ENCODE data around the gene PCNX1.
"Not testable (repeated sequence)": the region's sequence is repeated elsewhere in the genome, so short reads cannot be mapped to it uniquely, and the experiment has no call there.

Gene PCNX1

GRCh38 chr14:71021347-71022011 is 114.2 kb downstream of the PCNX1 start:
- no peak for DNase-seq (ENCODE audit: low read depth)

- DNase-seq (ENCODE audit: low read depth), result no peak
These were observed 115.0 kb downstream of the PCNX1 start for GRCh38 chr14:71022012-71022869.

DNA sequence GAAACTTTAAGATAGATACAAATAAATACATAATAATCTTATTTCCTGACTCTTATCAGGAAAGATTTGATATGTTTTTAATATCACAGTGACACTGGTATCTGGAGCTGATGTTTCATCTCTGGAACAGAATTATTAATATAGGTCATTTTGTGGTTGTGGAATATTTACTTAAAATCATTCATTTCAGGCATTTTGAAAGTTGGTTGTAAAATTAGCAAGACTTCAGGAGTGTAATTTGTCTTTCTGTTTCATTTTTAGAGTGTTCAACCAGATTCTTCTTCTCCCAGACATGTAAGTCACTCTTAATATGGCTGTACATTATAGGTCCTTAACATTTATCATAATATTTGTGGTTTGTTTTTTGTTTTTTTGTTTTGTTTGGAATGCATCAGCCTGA is 115.7 kb downstream of the PCNX1 start:
- no peak for DNase-seq (ENCODE audit: low read depth)

GRCh38 chr14:71029236-71029781 is 122.0 kb downstream of the PCNX1 start:
- DNase-seq (ENCODE audit: low read depth), result no peak

DNA sequence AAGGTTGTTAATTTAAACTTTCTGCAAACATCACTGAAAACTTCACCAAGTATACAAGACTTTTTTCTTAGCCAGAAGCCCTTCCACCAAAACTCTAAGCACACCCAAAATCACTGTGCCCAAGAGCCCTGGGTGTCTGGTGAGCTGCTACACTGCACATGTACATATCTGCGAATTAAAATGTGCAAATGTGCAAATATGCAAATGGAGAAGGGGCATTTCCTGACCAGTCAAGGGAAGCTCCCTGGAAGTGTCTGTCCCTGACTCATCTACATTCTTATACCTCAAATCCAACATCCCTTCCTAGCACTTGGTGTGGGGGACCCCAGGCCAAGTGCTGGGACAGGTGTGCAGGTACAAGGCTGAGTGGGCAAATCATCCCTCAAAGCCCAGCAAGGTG is 123.7 kb downstream of the PCNX1 start:
- no peak for DNase-seq (ENCODE audit: low read depth)

- DNase-seq (ENCODE audit: low read depth), result no peak
These were observed 129.2 kb downstream of the PCNX1 start for GRCh38 chr14:71036433-71036832.

DNA sequence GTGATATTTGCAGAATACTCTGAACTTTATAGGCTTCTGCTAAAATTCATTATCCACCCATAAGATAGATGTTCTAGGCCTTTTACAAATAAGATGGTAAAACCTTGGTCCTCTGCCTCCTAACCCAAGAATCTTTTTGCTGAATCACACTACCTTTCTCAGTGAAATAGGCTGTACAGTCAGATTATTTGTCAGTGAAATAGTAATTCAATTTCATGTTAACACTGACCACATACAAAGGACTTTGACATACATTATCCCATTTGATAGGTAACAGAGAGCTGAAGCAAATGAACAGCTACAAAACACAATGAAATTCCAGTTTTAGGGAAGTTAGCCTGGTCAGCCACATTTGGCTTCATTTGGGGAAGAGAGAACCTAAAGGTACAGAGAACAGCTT is 141.1 kb downstream of the PCNX1 start:
- no peak for DNase-seq (ENCODE audit: low read depth)

DNA sequence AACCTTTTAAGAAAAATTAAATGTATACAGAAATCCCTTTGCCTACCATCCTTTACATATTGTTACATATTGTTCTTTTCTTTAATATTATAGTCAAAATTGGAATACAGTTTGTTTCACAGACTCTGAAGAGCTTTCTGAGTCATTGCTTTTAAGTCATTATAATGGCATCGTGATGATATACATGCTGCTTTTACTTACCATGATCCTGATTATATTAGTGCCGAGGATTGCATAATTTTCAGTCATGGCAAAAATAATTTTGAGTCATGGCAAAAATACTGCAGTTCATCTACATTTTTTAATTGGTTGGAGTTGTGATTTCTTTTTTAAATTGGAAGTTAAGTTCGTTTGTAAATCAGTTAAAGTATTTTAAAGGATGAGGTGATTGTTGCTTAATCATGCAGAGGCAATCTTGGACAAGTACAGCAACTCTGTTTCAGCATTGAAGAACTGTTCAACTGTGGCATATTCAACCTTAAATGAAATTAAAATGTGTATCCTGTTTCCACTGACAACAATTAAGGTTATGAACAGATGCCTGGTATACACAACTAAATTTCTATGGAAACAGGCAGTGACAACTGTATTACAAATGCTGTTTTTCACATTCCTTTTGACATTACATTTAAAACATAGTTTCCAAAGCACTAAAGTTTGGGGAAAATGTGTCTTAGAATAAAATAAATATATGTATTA is 142.3 kb downstream of the PCNX1 start:
- no peak for DNase-seq (ENCODE audit: low read depth)

GRCh38 chr14:71050227-71050823 is 143.1 kb downstream of the PCNX1 start:
- DNase-seq (ENCODE audit: low read depth), result no peak

- DNase-seq (ENCODE audit: low read depth), result no peak
These were observed 147.4 kb downstream of the PCNX1 start for GRCh38 chr14:71054706-71055105.

DNA sequence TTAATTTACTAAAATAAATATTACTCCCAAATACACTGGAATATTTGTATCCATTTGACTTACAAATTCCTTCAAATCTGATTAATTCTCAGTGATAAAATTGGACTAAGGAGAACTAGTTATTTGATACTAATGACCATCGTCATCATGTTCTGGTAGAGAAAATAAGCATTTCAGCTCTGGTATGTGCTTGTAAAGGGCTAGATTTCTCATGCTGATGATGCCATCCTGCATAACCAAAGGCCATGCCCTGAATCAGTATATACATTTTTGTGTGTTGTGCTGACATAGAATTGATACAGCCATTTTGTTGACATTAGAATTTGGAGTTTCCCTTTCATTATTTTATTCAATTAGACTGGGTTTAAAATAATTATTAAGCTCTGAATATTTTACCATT is 148.9 kb downstream of the PCNX1 start:
- DNase-seq (ENCODE audit: low read depth), result no peak

DNA sequence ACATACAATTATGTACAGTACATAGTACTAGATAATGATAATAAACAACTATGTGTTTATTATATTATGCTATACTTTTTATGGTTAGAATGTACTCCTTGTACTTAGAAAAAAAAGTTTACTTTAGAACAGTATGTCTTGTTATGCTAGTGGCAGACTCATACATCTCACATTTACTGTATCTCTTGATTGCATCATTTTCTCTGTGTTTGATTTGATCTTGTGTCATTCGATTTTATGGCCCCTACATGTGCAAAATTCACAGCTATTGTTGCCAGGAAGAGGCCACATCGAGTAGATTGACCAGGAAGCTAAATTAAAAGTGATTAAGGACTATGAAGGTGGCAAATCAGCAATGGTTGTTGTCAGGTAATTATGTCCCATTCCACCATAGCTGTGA is 153.0 kb downstream of the PCNX1 start:
- DNase-seq (ENCODE audit: low read depth), result no peak

- DNase-seq (ENCODE audit: low read depth), result no peak
These were observed 153.7 kb downstream of the PCNX1 start for GRCh38 chr14:71060825-71061455.

DNA sequence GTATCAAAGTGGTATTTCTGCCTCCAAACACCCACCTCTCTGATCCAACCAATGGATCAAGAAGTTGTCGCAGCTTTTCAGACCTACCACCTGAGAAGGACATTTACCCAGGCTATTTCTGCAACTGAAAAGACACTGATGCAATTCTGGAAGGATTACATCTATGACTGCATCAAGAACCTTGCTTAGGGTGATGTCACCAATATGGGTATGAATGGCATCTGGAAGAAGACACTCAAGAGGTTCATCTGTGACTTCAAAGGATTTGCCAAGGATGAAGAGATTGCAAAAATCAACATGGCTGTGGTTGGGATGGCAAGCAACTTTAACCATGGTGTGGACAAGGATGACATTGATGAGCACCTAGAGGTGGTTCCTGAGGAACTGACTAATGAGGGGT is 154.2 kb downstream of the PCNX1 start:
- DNase-seq (ENCODE audit: low read depth), result no peak

DNA sequence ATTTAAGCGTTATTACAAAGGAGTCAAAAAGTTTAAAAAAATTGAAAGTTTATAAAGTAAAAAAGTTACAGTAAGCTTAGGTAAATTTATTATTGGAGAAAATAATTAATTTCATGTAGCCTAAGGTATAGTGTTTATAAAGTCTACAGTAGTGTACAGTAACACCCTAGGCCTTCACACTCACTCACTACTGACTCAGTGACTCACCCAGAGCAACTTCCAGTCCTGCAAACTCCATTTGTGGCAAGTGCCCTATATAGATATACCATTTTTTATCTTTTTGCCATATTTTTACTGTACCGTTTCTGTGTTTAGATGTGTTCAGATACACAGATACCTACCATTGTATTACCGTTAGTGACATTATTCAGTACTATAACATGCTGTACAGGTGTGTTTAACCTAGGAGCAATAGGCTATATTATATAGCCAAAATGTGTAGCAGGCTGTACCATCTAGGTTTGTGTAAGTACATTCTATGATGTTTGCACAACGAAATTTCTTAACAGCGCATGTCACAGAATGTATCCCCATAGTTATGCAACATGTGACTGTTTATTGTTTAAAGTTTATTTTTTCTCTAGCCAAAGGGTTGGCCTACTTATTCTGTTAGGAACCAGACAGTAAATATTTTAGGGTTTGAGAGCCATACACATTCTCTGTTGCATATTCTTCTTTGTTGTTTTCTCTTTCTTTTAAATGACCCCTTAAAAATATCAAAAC is 155.5 kb downstream of the PCNX1 start:
- no peak for DNase-seq (ENCODE audit: low read depth)

GRCh38 chr14:71063351-71063750 is 156.1 kb downstream of the PCNX1 start:
- no peak for DNase-seq (ENCODE audit: low read depth)

- DNase-seq (ENCODE audit: low read depth), result not testable (repeated sequence)
These were observed 157.5 kb downstream of the PCNX1 start for GRCh38 chr14:71064747-71065146.

DNA sequence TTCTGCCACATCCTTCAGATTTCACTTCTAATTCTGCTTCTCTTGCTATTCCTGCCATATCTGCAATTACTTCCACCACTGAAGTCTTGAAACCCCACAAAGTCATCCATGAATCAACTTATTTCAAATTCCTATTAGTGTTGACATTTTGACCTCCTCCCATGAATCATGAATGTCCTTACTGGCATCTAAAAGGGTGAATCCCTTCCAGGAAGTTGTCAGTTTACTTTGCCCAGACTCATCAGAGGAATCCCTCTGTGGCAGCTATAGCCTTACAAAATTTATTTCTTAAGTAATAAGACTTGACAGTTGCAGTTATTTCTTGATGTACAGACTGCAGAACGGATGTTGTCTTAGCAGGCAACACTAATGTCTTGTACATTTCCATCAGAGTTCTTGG is 162.9 kb downstream of the PCNX1 start:
- DNase-seq (ENCODE audit: low read depth), result no peak

GRCh38 chr14:71071042-71071441 is 163.8 kb downstream of the PCNX1 start:
- no peak for DNase-seq (ENCODE audit: low read depth)

DNA sequence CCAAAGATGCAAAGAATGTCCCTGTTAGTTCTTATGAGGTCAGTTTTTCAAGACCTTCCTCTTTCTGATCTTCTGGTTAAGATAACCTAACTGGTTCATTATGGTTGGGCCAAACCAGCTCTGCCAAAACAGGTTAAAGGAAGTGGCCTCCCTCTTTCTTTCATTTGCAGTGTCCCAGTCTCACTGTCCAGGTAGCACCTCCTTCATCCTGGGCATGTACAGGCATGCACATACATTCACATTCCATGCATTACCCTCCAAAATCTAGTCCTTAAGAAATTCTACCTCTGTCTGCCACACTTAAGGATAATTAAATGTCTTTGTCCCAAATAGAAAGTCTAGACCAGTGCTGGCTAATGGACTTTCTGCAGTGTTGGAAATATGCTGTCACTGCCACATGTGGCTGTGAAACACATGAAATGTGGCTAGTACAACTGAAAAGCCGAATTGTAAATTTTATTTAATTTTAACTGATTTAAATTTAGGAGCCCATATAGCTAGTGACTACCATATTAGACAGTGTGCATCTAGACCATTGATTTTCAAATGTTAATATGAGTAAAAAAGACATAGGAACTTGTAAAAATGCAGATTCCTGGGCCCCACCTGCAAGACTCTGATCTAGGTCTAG is 169.3 kb downstream of the PCNX1 start:
- DNase-seq (ENCODE audit: low read depth), result no peak

GRCh38 chr14:71078500-71078899 is 171.2 kb downstream of the PCNX1 start:
- no peak for DNase-seq (ENCODE audit: low read depth)
